Keratinocyte (primary cell): Measurements from ENCODE around the gene OLFML1. TPM values are rescaled to one million over a fixed set of nuclear protein-coding genes. Genes with fewer than 3 reads are reported as not detected.

Source experiments
- DNase-seq: peaks from one replicate; pipeline ENCODE4 v3.0.0-alpha.2; 2011; ENCODE audit warnings: low read depth, missing footprints, low spot score
- FAIRE-seq: peaks from 2 replicates; lab custom pipeline; 2011; peaks lifted over from hg19 to GRCh38; lab: Jason Lieb, UNC
- H2AFZ ChIP-seq: 2 replicates; pipeline ENCODE4 v1.6.0; 2012; ENCODE audit warnings: low read length, control low read depth, inconsistent platforms; ENCODE audit not compliant: control insufficient read depth
- H3K27ac ChIP-seq: 2 replicates; pipeline ENCODE4 v1.5.1; 2011; ENCODE audit warnings: low read length; ENCODE audit not compliant: control insufficient read depth, insufficient read depth
- H3K27me3 ChIP-seq: 3 replicates; pipeline ENCODE4 v1.6.0; 2011; ENCODE audit warnings: low read length; ENCODE audit not compliant: control insufficient read depth, insufficient read depth; ENCODE audit errors: extremely low read depth
- H3K36me3 ChIP-seq, 2 experiments: 2 replicates in 1 of 2; 3 replicates in 1 of 2; pipeline ENCODE4 v1.5.1; 2011; ENCODE audit warnings: low read length in 2 of 2, mild to moderate bottlenecking in 1 of 2; ENCODE audit not compliant: control insufficient read depth in 2 of 2, insufficient read depth in 2 of 2; ENCODE audit errors: extremely low read depth in 1 of 2
- H3K4me1 ChIP-seq: 3 replicates; pipeline ENCODE4 v1.5.1; 2011; ENCODE audit warnings: low read length; ENCODE audit not compliant: control insufficient read depth, insufficient read depth; ENCODE audit errors: extremely low read depth
- H3K4me2 ChIP-seq: 3 replicates; pipeline ENCODE4 v1.6.0; 2011; ENCODE audit warnings: low read depth, low read length; ENCODE audit not compliant: control insufficient read depth, insufficient read depth; ENCODE audit errors: extremely low read depth
- H3K4me3 ChIP-seq, 3 experiments: fragments of 200-600 bp in 1 of 3; sonication (generic) in 1 of 3; 2 replicates in 2 of 3; 3 replicates in 1 of 3; pipeline ENCODE4 v1.5.1; 2011 to 2016; ENCODE audit warnings: low read length in 3 of 3, mild to moderate bottlenecking in 3 of 3, control low read depth in 2 of 3, inconsistent platforms in 1 of 3, low read depth in 1 of 3, mixed read lengths in 1 of 3, mixed run types in 1 of 3, moderate library complexity in 1 of 3; ENCODE audit not compliant: control insufficient read depth in 2 of 3, insufficient read depth in 2 of 3; ENCODE audit errors: extremely low read depth in 1 of 3
- H3K79me2 ChIP-seq: 2 replicates; pipeline ENCODE4 v1.6.0; 2012; ENCODE audit warnings: low read length; ENCODE audit not compliant: control insufficient read depth, insufficient read depth
- H3K9ac ChIP-seq: 3 replicates; pipeline ENCODE4 v1.6.0; 2011; ENCODE audit warnings: low read length; ENCODE audit not compliant: control insufficient read depth, insufficient read depth; ENCODE audit errors: extremely low read depth
- H3K9me1 ChIP-seq: 3 replicates; pipeline ENCODE4 v1.6.0; 2011; ENCODE audit warnings: low read length; ENCODE audit not compliant: control insufficient read depth, insufficient read depth; ENCODE audit errors: extremely low read depth
- H3K9me3 ChIP-seq: 2 replicates; pipeline ENCODE4 v1.5.1; 2012; ENCODE audit warnings: low read depth, low read length; ENCODE audit not compliant: control insufficient read depth
- H4K20me1 ChIP-seq: 3 replicates; pipeline ENCODE4 v1.6.0; 2011; ENCODE audit warnings: low read length; ENCODE audit not compliant: control insufficient read depth, insufficient read depth; ENCODE audit errors: extremely low read depth
- CTCF ChIP-seq, 3 experiments: IDR thresholded peaks in 1 of 3; conservative IDR thresholded peaks in 1 of 3; optimal IDR thresholded peaks in 1 of 3; 2 replicates in 2 of 3; 3 replicates in 1 of 3; pipeline versions ENCODE3 to v1.5.1; 2011; ENCODE audit warnings: low read length in 3 of 3, mild to moderate bottlenecking in 3 of 3, moderate library complexity in 2 of 3, control low read depth in 1 of 3, inconsistent platforms in 1 of 3; ENCODE audit not compliant: insufficient read depth in 2 of 3; ENCODE audit errors: extremely low read depth in 1 of 3
- EZH2 ChIP-seq: IDR thresholded peaks from one replicate; pipeline ENCODE4 v1.6.1; 2012; ENCODE audit warnings: inconsistent platforms, mild to moderate bottlenecking, low read length, moderate library complexity
- dilution Hi-C: fragments of 300-500 bp; cut with MboI; formaldehyde crosslinking; loops from one replicate; pipeline ENCODE4 v1.7.0; 2020; ENCODE audit warnings: low sequenced_read_pairs; ENCODE audit not compliant: extremely low pct_ligation_motif_present
- polyA plus RNA-seq, 5 experiments: library from polyadenylated mRNA; depleted of rRNA in 3 of 5; stranded (reverse) in 3 of 5; stranded (forward) in 1 of 5; unstranded in 1 of 5; fragments of >200 nt; gene quantifications; 1 replicate in 1 of 5; 2 replicates in 3 of 5; 3 replicates in 1 of 5; pipeline versions ENCODE4 v1.2.1 to v1.2.3, GENCODE V29; 2011 to 2012; ENCODE audit warnings: missing spikeins in 2 of 5, low read depth in 1 of 5, low replicate concordance in 1 of 5

The OLFML1 gene
- polyA plus RNA-seq, 1 donor (not counting 4 experiments of a cell fraction or from before 2014, with no cell fraction given) = not detected

- no peak overlapping the region for H3K27ac ChIP-seq
- TF ChIP-seq CTCF (optimal IDR thresholded peaks at IDR 0.05 in 1 of 3, IDR thresholded peaks at IDR 0.05 in 1 of 3, conservative IDR thresholded peaks at IDR 0.05 in 1 of 3; ENCODE audit: extremely low read depth in 1 of 3, insufficient read depth in 2 of 3, low read length in 3 of 3) (no peak), EZH2 (no peak)
- FAIRE-seq (no peak), DNase-seq (no peak)
- H3K4me3 ChIP-seq = no peak overlapping the region
- no peaks in the 10 kb centered on the region for H3K9me3 ChIP-seq
- no peak overlapping the region for H2AFZ ChIP-seq
- H3K4me1 ChIP-seq = no peaks in the 10 kb centered on the region
- no peak overlapping the region for H3K9ac ChIP-seq
- no peak overlapping the region for H3K4me2 ChIP-seq
- H4K20me1 ChIP-seq = no peaks in the 10 kb centered on the region
- H3K27me3 ChIP-seq = no peaks in the 10 kb centered on the region
- H3K36me3 ChIP-seq = no peaks in the 10 kb centered on the region
- dilution Hi-C loops = no loop called here
- H3K79me2 ChIP-seq = no peaks in the 10 kb centered on the region
- H3K9me1 ChIP-seq = no peaks in the 10 kb centered on the region
Observed at GRCh38 chr11:7462706-7463105, 22.6 kb upstream of the OLFML1 start.

GRCh38 chr11:7467652-7468051, 17.7 kb upstream of the OLFML1 start:
- H3K9me3 ChIP-seq = no peaks in the 10 kb centered on the region
- DNase-seq (no peak), FAIRE-seq (no peak)
- H3K36me3 ChIP-seq = no peaks in the 10 kb centered on the region
- H3K27me3 ChIP-seq = no peaks in the 10 kb centered on the region
- H3K79me2 ChIP-seq = no peaks in the 10 kb centered on the region
- TF ChIP-seq EZH2 (no peak), CTCF (optimal IDR thresholded peaks at IDR 0.05 in 1 of 3, IDR thresholded peaks at IDR 0.05 in 1 of 3, conservative IDR thresholded peaks at IDR 0.05 in 1 of 3; ENCODE audit: extremely low read depth in 1 of 3, insufficient read depth in 2 of 3, low read length in 3 of 3) (no peak)
- no peak overlapping the region for H3K9ac ChIP-seq
- H3K4me2 ChIP-seq = no peak overlapping the region
- no peak overlapping the region for H2AFZ ChIP-seq
- H3K9me1 ChIP-seq = no peaks in the 10 kb centered on the region
- H3K4me3 ChIP-seq = no peak overlapping the region
- H4K20me1 ChIP-seq = no peaks in the 10 kb centered on the region
- no peak overlapping the region for H3K27ac ChIP-seq
- H3K4me1 ChIP-seq = no peaks in the 10 kb centered on the region
- dilution Hi-C loops = no loop called here
